C4-2B (cell line): ENCODE data around the gene FAM216A.
"Not testable (repeated sequence)": the region's sequence is repeated elsewhere in the genome, so short reads cannot be mapped to it uniquely, and the experiment has no call there.

ENCODE experiments used
- H3K27ac ChIP-seq: fragments of 450-650 bp; 2 replicates; pipeline ENCODE4 v1.5.1; 2017
- CTCF ChIP-seq: fragments of 450-650 bp; conservative IDR thresholded peaks from 2 replicates; pipeline ENCODE4 v1.5.1; 2017; ENCODE audit warnings: mild to moderate bottlenecking
- ZFX ChIP-seq: fragments of 450-650 bp; IDR thresholded peaks from 2 replicates; pipeline ENCODE4 v1.6.1; 2017

Gene FAM216A

GRCh38 chr12:110501752-110502738 lies 33.4 kb downstream of the FAM216A start, which contains the start of the genes RAD9B and VPS29:
TSS of gene RAD9B (plus strand) at chr12:110502331. CDS start at chr12:110502338, 7 bp downstream.
TSS of gene VPS29 (minus strand) at chr12:110502111. CDS start at chr12:110502051, 60 bp downstream.
- peak within 1 kb of the TSS; percentile 80 for H3K27ac ChIP-seq
- TF ChIP-seq ZFX = peak; percentile 91
- TF ChIP-seq CTCF = no peak

- H3K27ac ChIP-seq = no peak overlapping the region
- TF ChIP-seq ZFX (no peak), CTCF (no peak)
Observed at GRCh38 chr12:110503432-110503831, 34.8 kb downstream of the FAM216A start.

- TF ChIP-seq CTCF (no peak), ZFX (no peak)
- H3K27ac ChIP-seq = no peak overlapping the region
Observed at GRCh38 chr12:110505332-110505731, 36.7 kb downstream of the FAM216A start.

- no peak overlapping the region for H3K27ac ChIP-seq
- TF ChIP-seq ZFX = no peak
Observed at GRCh38 chr12:110508071-110508586, 39.5 kb downstream of the FAM216A start.

GRCh38 chr12:110513842-110514241 lies 45.2 kb downstream of the FAM216A start:
- no peak for TF ChIP-seq ZFX
- TF ChIP-seq CTCF = no peak
- no peak overlapping the region for H3K27ac ChIP-seq

- no peak for TF ChIP-seq CTCF
- no peak for TF ChIP-seq ZFX
- H3K27ac ChIP-seq = no peak overlapping the region
Observed at GRCh38 chr12:110514363-110514762, 45.7 kb downstream of the FAM216A start.

GRCh38 chr12:110516995-110517394 lies 48.4 kb downstream of the FAM216A start:
- no peak overlapping the region for H3K27ac ChIP-seq
- TF ChIP-seq ZFX (no peak), CTCF (no peak)

GRCh38 chr12:110518014-110518413 lies 49.4 kb downstream of the FAM216A start:
- H3K27ac ChIP-seq = not testable (repeated sequence)

- H3K27ac ChIP-seq = not testable (repeated sequence)
Observed at GRCh38 chr12:110520876-110521712, 52.4 kb downstream of the FAM216A start.
